Trophoblast cell (in vitro differentiated cells and primary cell): ENCODE results near the gene SORCS1.
A peak's percentile ranks its signal among the peaks of the same experiment; 100 is the strongest.

Source experiments
- DNase-seq, 2 donors: peaks; one replicate each; pipeline ENCODE4 v3.0.0-alpha.2; 2016
- H2AFZ ChIP-seq: 2 replicates; pipeline ENCODE4 v1.6.1; 2013; ENCODE audit warnings: low read length, moderate library complexity, mild to moderate bottlenecking; ENCODE audit not compliant: insufficient read depth, poor library complexity
- H2AK5ac ChIP-seq: 2 replicates; pipeline ENCODE4 v1.6.1; 2013; ENCODE audit warnings: mild to moderate bottlenecking, low read length
- H2BK120ac ChIP-seq: 2 replicates; pipeline ENCODE4 v1.6.1; 2013; ENCODE audit warnings: low read length, mild to moderate bottlenecking, moderate library complexity; ENCODE audit not compliant: insufficient read depth, poor library complexity
- H2BK12ac ChIP-seq: 2 replicates; pipeline ENCODE4 v1.6.1; 2013; ENCODE audit warnings: mild to moderate bottlenecking, low read length, moderate library complexity
- H2BK5ac ChIP-seq: 2 replicates; pipeline ENCODE4 v1.6.1; 2013; ENCODE audit warnings: low read length, low read depth, moderate library complexity, mild to moderate bottlenecking; ENCODE audit not compliant: poor library complexity
- H3K14ac ChIP-seq: 2 replicates; pipeline ENCODE4 v1.6.1; 2013; ENCODE audit warnings: mild to moderate bottlenecking, low read length
- H3K18ac ChIP-seq: 2 replicates; pipeline ENCODE4 v1.6.1; 2013; ENCODE audit warnings: mild to moderate bottlenecking, low read length
- H3K23ac ChIP-seq: 2 replicates; pipeline ENCODE4 v1.6.1; 2013; ENCODE audit warnings: low read length
- H3K27ac ChIP-seq: 2 replicates; pipeline ENCODE4 v1.5.1; 2013; ENCODE audit warnings: low read depth, mild to moderate bottlenecking, inconsistent platforms, low read length, moderate library complexity
- H3K27me3 ChIP-seq: 2 replicates; pipeline ENCODE4 v1.6.1; 2013; ENCODE audit warnings: inconsistent platforms, mild to moderate bottlenecking, low read length, moderate library complexity; ENCODE audit not compliant: insufficient read depth
- H3K36me3 ChIP-seq, 2 experiments: 1 replicate in 1 of 2; 2 replicates in 1 of 2; pipeline ENCODE4 v1.6.1; 2013; ENCODE audit warnings: low read length in 2 of 2, mild to moderate bottlenecking in 2 of 2, moderate library complexity in 1 of 2; ENCODE audit not compliant: insufficient read depth in 2 of 2, control insufficient read depth in 1 of 2
- H3K4ac ChIP-seq: 2 replicates; pipeline ENCODE4 v1.6.1; 2013; ENCODE audit warnings: low read depth, mild to moderate bottlenecking, low read length, moderate library complexity
- H3K4me1 ChIP-seq, 2 experiments: 1 replicate in 1 of 2; 2 replicates in 1 of 2; pipeline ENCODE4 v1.6.1; 2013; ENCODE audit warnings: low read length in 2 of 2, mild to moderate bottlenecking in 2 of 2, moderate library complexity in 1 of 2; ENCODE audit not compliant: insufficient read depth in 2 of 2, control insufficient read depth in 1 of 2
- H3K4me2 ChIP-seq: 2 replicates; pipeline ENCODE4 v1.6.1; 2013; ENCODE audit warnings: inconsistent platforms, mild to moderate bottlenecking, low read length, moderate library complexity
- H3K4me3 ChIP-seq: 2 replicates; pipeline ENCODE4 v1.5.1; 2013; ENCODE audit warnings: mild to moderate bottlenecking, low read depth, low read length, inconsistent platforms
- H3K79me1 ChIP-seq: one replicate; pipeline ENCODE4 v1.6.1; 2013; ENCODE audit warnings: low read length
- H3K79me2 ChIP-seq: 2 replicates; pipeline ENCODE4 v1.6.1; 2013; ENCODE audit warnings: low read length, mild to moderate bottlenecking; ENCODE audit not compliant: control insufficient read depth, insufficient read depth, poor library complexity
- H3K9ac ChIP-seq: 2 replicates; pipeline ENCODE4 v1.6.1; 2013; ENCODE audit warnings: mild to moderate bottlenecking, low read length
- H3K9me3 ChIP-seq: 2 replicates; pipeline ENCODE4 v1.6.1; 2013; ENCODE audit warnings: low read depth, mild to moderate bottlenecking, control low read depth, inconsistent platforms, low read length; ENCODE audit not compliant: insufficient read depth
- H4K12ac ChIP-seq: 2 replicates; pipeline ENCODE4 v1.6.1; 2013; ENCODE audit warnings: low read depth, mild to moderate bottlenecking, low read length, moderate library complexity
- H4K8ac ChIP-seq: 2 replicates; pipeline ENCODE4 v1.6.1; 2013; ENCODE audit warnings: low read depth, mild to moderate bottlenecking, low read length, moderate library complexity
- H4K91ac ChIP-seq: one replicate; pipeline ENCODE4 v1.6.1; 2013; ENCODE audit warnings: low read depth, mild to moderate bottlenecking, low read length, moderate library complexity
- WGBS: extraction: QIAGEN DNeasy Blood & Tissue Kit; methylation state at CpG from one replicate; pipeline ENCODE4 v1.1.7; 2013; ENCODE audit warnings: missing lambda C conversion rate; ENCODE audit not compliant: insufficient read length, insufficient coverage; ENCODE audit errors: extremely low coverage; 5-methylcytosine and 5-hydroxymethylcytosine counted together

Gene SORCS1

DNA sequence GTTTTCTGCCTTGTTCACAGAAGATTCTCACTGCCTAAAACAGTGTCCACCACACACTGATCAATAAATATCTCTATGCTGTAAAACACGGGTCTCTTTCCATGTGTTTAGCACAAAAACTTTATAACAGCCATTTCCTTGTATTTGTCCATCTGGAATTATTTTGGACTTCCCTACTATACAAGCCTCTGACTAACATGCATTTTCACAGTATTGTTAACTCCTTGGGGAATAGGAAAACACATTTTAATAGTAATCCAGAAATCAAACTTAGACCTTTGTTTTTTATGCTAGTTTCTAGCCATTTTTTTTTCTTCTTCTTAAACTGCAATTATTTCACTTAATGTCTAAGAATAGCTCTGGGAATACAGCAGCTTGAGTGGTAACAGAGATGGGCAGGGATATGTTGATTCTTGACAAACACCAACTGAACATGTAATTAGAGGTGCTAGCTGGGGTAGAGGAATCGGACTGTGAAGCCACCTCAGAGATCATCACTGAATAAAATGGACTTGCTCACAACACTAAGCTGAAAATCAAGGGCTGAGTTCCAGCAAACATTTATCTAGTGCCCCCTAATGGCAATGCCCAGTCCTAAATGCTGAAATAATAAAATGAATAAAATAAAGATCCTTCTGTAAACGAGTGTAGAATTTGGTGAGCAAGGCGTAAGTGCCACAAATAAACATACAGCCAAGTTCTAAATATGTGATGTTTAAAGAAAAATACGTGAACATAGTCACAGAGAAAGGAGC, 593.1 kb downstream of the SORCS1 start:
- H4K91ac ChIP-seq, result no peak overlapping the region
- no peak overlapping the region for H3K4me3 ChIP-seq
- H3K27me3 ChIP-seq, result no peaks in the 10 kb centered on the region
- no peaks in the 10 kb centered on the region for H3K79me1 ChIP-seq
- H3K4me1 ChIP-seq, result peaks cover 0 to 6% of the 10 kb centered on the region in 2 experiments
- no peak overlapping the region for H2BK120ac ChIP-seq
- no peak overlapping the region for H4K12ac ChIP-seq
- DNase-seq, result peak in 1 of 2 donors; percentile 1
- H2AK5ac ChIP-seq, result no peak overlapping the region
- H3K4me2 ChIP-seq, result no peak overlapping the region
- no peak overlapping the region for H4K8ac ChIP-seq
- no peak overlapping the region for H3K18ac ChIP-seq
- no peak overlapping the region for H2BK12ac ChIP-seq
- H2AFZ ChIP-seq, result no peak overlapping the region
- H3K4ac ChIP-seq, result no peak overlapping the region
- no peaks in the 10 kb centered on the region for H3K36me3 ChIP-seq
- H3K9me3 ChIP-seq, result no peaks in the 10 kb centered on the region
- H2BK5ac ChIP-seq, result no peak overlapping the region
- H3K23ac ChIP-seq, result no peak overlapping the region
- no CpG with 5 or more reads among the region's 5 CpGs for WGBS
- no peaks in the 10 kb centered on the region for H3K79me2 ChIP-seq
- H3K14ac ChIP-seq, result no peak overlapping the region
- H3K9ac ChIP-seq, result no peak overlapping the region
- H3K27ac ChIP-seq, result no peak overlapping the region

DNA sequence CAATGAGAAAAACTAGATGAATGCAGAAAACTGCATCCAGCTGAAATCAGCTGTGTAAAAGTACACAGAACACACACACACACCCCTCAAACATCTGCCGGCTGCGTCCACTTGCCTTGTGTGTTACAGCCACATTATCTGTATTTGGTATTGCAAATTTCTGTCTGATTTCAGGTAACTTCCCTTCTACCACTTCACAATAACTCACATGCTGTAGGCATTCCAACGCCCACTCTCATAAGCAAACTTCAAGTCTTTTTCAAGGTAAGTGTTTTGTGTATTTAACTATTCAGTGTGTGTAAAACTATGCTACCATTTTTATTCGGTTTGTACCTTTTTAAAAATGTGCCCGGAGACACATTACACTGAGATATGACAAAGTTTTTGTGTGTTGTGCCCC, 594.2 kb downstream of the SORCS1 start:
- Histone ChIP-seq H2BK5ac (no peak overlapping the region), H2BK12ac (no peak overlapping the region), H3K79me2 (no peaks in the 10 kb centered on the region), H4K8ac (no peak overlapping the region), H3K9ac (no peak overlapping the region), H3K14ac (no peak overlapping the region), H3K18ac (no peak overlapping the region), H3K4me2 (no peak overlapping the region), H3K4me3 (no peak overlapping the region), H4K12ac (no peak overlapping the region), H2BK120ac (no peak overlapping the region), H3K27ac (no peak overlapping the region), H4K91ac (no peak overlapping the region), H3K79me1 (no peaks in the 10 kb centered on the region), H3K36me3 (no peaks in the 10 kb centered on the region), H3K4ac (no peak overlapping the region), H3K27me3 (no peaks in the 10 kb centered on the region), H2AK5ac (no peak overlapping the region), H3K9me3 (no peaks in the 10 kb centered on the region), H3K23ac (no peak overlapping the region), H3K4me1 (peaks cover 0 to 8% of the 10 kb centered on the region in 2 experiments), H2AFZ (no peak overlapping the region)
- DNase-seq, result no peak
- WGBS, result no CpG with 5 or more reads among the region's 5 CpGs

DNA sequence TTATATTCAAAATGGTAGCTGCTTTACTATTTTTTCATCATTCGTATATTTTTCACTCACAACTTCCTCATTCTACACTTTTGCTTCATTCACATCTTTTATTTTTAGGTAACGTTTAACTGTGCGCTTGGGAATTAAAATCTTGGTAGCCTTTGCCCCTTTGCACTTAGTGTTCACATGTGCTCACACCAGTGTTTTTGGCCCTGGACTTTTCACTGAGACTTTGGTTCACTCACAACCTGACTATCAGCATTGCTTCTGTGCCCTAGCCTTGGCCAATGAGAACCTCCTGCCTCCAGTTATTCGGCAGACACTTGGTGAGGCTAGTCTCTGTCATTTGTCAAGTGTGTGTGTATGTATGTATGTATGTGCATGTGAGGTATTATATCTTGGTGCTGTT, 596.9 kb downstream of the SORCS1 start:
- Histone ChIP-seq H2AK5ac (no peak overlapping the region), H4K8ac (no peak overlapping the region), H2BK120ac (no peak overlapping the region), H3K4ac (no peak overlapping the region), H2BK12ac (no peak overlapping the region), H4K91ac (no peak overlapping the region), H3K9ac (no peak overlapping the region), H3K27me3 (no peaks in the 10 kb centered on the region), H3K9me3 (no peaks in the 10 kb centered on the region), H4K12ac (no peak overlapping the region), H3K36me3 (no peaks in the 10 kb centered on the region), H3K4me2 (no peak overlapping the region), H2AFZ (no peak overlapping the region), H3K4me1 (peaks cover 0 to 6% of the 10 kb centered on the region in 2 experiments), H3K79me1 (no peaks in the 10 kb centered on the region), H3K79me2 (no peaks in the 10 kb centered on the region), H3K14ac (no peak overlapping the region), H2BK5ac (no peak overlapping the region), H3K18ac (no peak overlapping the region), H3K27ac (no peak overlapping the region), H3K4me3 (no peak overlapping the region), H3K23ac (no peak overlapping the region)
- 100% methylated on average over 1 of the region's 4 CpGs for WGBS
- no peak for DNase-seq

DNA sequence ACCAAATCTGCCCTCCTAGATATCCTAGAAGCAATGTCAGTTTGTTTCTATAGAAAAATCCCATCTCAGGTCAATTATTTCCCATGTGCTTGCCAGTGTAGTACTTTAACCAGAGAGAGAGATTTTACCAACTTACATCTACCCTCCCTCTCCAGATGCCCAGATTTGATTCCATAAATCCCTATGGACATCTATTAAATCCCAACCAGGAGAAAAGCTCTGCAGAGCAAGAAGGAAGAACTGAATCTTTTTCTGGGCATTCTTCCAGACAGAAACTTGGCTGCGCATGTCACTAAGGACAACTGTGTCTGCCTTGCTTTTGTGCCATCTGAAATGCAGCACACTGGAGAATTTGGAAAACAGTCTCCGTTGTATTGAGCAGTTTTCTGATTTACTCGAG, 597.6 kb downstream of the SORCS1 start:
- WGBS, result no CpG with 5 or more reads among the region's 3 CpGs
- no peak overlapping the region for H3K18ac ChIP-seq

More for the DNA sequence above, 597.6 kb downstream of the SORCS1 start:
- H3K4me3 ChIP-seq, result no peak overlapping the region
- no peak overlapping the region for H2BK12ac ChIP-seq
- H3K9me3 ChIP-seq, result no peaks in the 10 kb centered on the region
- no peak overlapping the region for H2AFZ ChIP-seq
- no peak overlapping the region for H4K91ac ChIP-seq
- H3K4ac ChIP-seq, result no peak overlapping the region
- no peak overlapping the region for H3K9ac ChIP-seq
- no peak overlapping the region for H4K8ac ChIP-seq
- no peak overlapping the region for H2AK5ac ChIP-seq
- H3K14ac ChIP-seq, result no peak overlapping the region
- no peak for DNase-seq
- no peaks in the 10 kb centered on the region for H3K79me2 ChIP-seq
- H3K27ac ChIP-seq, result no peak overlapping the region
- peaks cover 0 to 4% of the 10 kb centered on the region in 2 experiments for H3K4me1 ChIP-seq
- H4K12ac ChIP-seq, result no peak overlapping the region
- H3K36me3 ChIP-seq, result no peaks in the 10 kb centered on the region
- H3K23ac ChIP-seq, result no peak overlapping the region
- H3K4me2 ChIP-seq, result no peak overlapping the region
- H2BK5ac ChIP-seq, result no peak overlapping the region
- no peaks in the 10 kb centered on the region for H3K79me1 ChIP-seq
- no peaks in the 10 kb centered on the region for H3K27me3 ChIP-seq
- H2BK120ac ChIP-seq, result no peak overlapping the region
